ENCODE measurements around the gene KLF6.
A peak's percentile ranks its signal among the peaks of the same experiment; 100 is the strongest.

GRCh38 chr10:3749600-3749999, 35.4 kb downstream of the KLF6 start:
- TF ChIP-seq POLR2A (IDR thresholded peaks at IDR 0.05): no peak
- TF ChIP-seq CTCF (IDR thresholded peaks at IDR 0.05): no peak
- TF ChIP-seq EP300 (IDR thresholded peaks at IDR 0.05; ENCODE audit: low read depth): no peak
- TF ChIP-seq POLR2AphosphoS5 (IDR thresholded peaks at IDR 0.05): peak; percentile 47 to 56 (median 54)

Measured in transverse colon (tissue), 4 donors.